Transverse colon (tissue), 4 donors: ENCODE measurements around the gene SBNO1. TPM values are rescaled to one million over a fixed set of nuclear protein-coding genes. Genes with fewer than 3 reads are reported as not detected.
A peak's percentile ranks its signal among the peaks of the same experiment; 100 is the strongest.
"Not testable (repeated sequence)": the region's sequence is repeated elsewhere in the genome, so short reads cannot be mapped to it uniquely, and the experiment has no call there.

Experiments used
- DNase-seq: peaks from one replicate; pipeline ENCODE4 v3.0.0-alpha.2; 2019
- H3K27ac ChIP-seq, 4 donors: fragments of 200-600 bp; sonication (generic); 2 replicates each; pipeline ENCODE4 v1.5.1; 2016 to 2018; ENCODE audit warnings: inconsistent platforms in 4 of 4
- H3K27me3 ChIP-seq: fragments of 200-600 bp; sonication (generic); 2 replicates; pipeline ENCODE4 v1.5.1; 2017; ENCODE audit warnings: inconsistent platforms
- H3K36me3 ChIP-seq, 4 donors: fragments of 200-600 bp; sonication (generic); 2 replicates each; pipeline ENCODE4 v1.5.1; 2017 to 2019; ENCODE audit warnings: inconsistent platforms in 4 of 4
- H3K4me1 ChIP-seq, 4 donors: fragments of 200-600 bp; sonication (generic); 2 replicates each; pipeline ENCODE4 v1.5.1; 2017 to 2020; ENCODE audit warnings: inconsistent platforms in 4 of 4
- H3K4me3 ChIP-seq, 4 donors: fragments of 200-600 bp; sonication (generic); 1 replicate in 1 of 4; 2 replicates in 3 of 4; pipeline versions ENCODE4 v1.5.1 to v1.6.1; 2017 to 2019; ENCODE audit warnings: inconsistent platforms in 4 of 4
- H3K9me3 ChIP-seq, 2 donors: fragments of 200-600 bp; sonication (generic); 2 replicates each; pipeline ENCODE4 v1.5.1; 2017 to 2019; ENCODE audit warnings: inconsistent platforms in 2 of 2
- EP300 ChIP-seq: sonication (generic); formaldehyde crosslinking; IDR thresholded peaks from one replicate; pipeline ENCODE4 v1.6.1; 2017; ENCODE audit warnings: antibody characterized with exemption, low read depth
- POLR2A ChIP-seq: fragments of 450-650 bp; IDR thresholded peaks from one replicate; pipeline ENCODE4 v1.6.1; 2016; ENCODE audit warnings: antibody characterized with exemption, mild to moderate bottlenecking, moderate library complexity
- POLR2AphosphoS5 ChIP-seq, 3 donors: sonication (generic); formaldehyde crosslinking; IDR thresholded peaks; one replicate each; pipeline ENCODE4 v1.6.1; 2016; ENCODE audit warnings: antibody characterized with exemption in 3 of 3
- WGBS, 2 donors: methylation state at CpG; one replicate each; pipeline ENCODE4 v1.1.5; 2018; ENCODE audit warnings: low coverage in 1 of 2; 5-methylcytosine and 5-hydroxymethylcytosine counted together
- in situ Hi-C, 4 donors: fragments of 200-750 bp; cut with MboI; loops; one replicate each; pipeline versions ENCODE4 v1.15.0 to v1.15.1; 2017; ENCODE audit warnings: low sequenced_read_pairs in 3 of 4, low pct_ligation_motif_present in 1 of 4, low pct_unique_long_range_greater_than_20kb in 1 of 4
- intact Hi-C: fragments of 100-400 bp; cut with DNase I; formaldehyde crosslinking; loops from one replicate; pipeline ENCODE4 v1.15.1; 2023; ENCODE audit warnings: low total_unique reads
- total RNA-seq, 4 donors: library from RNA; depleted of rRNA; stranded (reverse); fragments of >200 nt; gene quantifications; one replicate each; pipeline ENCODE4 v1.1.0, GENCODE V29; 2016
- TF ChIP-seq, protein P1 (sequence below), 5 experiments: fragments of 200-600 bp in 3 of 5; fragments of 450-650 bp in 2 of 5; sonication (generic) in 3 of 5; IDR thresholded peaks; 1 replicate in 2 of 5; 2 replicates in 3 of 5; pipeline ENCODE4 v1.5.1; 2016 to 2017; ENCODE audit warnings: antibody characterized with exemption in 5 of 5, inconsistent platforms in 3 of 5, mild to moderate bottlenecking in 2 of 5, moderate library complexity in 1 of 5

SBNO1 gene
- 10 to 100 TPM; 14.6 to 26.9 (median 23.8) TPM for total RNA-seq

- peak within 1 kb of the TSS; percentile 93 to 98 (median 96) for H3K27ac ChIP-seq
- no peaks in the 10 kb centered on the region for H3K36me3 ChIP-seq
- in situ Hi-C loops, result loop anchor here in 1 of 4 donors (10.0 kb wide), 1 partner anchor 100 kb away; no protein-coding TSS in a partner anchor
- peak within 1 kb of the TSS; percentile 81 to 87 (median 83) for H3K4me3 ChIP-seq
- peaks cover 4 to 33% (median 14%) of the 10 kb centered on the region in 4 donors for H3K4me1 ChIP-seq
- intact Hi-C loops, result loop anchor here (2.0 kb wide), 1 partner anchor 24 kb away; no protein-coding TSS in a partner anchor
- WGBS, 2 donors, result 2% methylated on average over 31 of the region's 47 CpGs; no CpG with 5 or more reads in 1 of the 2 donors
- H3K9me3 ChIP-seq, result no peaks in the 10 kb centered on the region
- no peaks in the 10 kb centered on the region for H3K27me3 ChIP-seq
- peak; percentile 92 for DNase-seq
- peak; percentile 69 for TF ChIP-seq POLR2A
- TF ChIP-seq POLR2AphosphoS5 (IDR thresholded peaks at IDR 0.05), result peak; percentile 81 to 83 (median 82)
- TF ChIP-seq, protein P1, sequence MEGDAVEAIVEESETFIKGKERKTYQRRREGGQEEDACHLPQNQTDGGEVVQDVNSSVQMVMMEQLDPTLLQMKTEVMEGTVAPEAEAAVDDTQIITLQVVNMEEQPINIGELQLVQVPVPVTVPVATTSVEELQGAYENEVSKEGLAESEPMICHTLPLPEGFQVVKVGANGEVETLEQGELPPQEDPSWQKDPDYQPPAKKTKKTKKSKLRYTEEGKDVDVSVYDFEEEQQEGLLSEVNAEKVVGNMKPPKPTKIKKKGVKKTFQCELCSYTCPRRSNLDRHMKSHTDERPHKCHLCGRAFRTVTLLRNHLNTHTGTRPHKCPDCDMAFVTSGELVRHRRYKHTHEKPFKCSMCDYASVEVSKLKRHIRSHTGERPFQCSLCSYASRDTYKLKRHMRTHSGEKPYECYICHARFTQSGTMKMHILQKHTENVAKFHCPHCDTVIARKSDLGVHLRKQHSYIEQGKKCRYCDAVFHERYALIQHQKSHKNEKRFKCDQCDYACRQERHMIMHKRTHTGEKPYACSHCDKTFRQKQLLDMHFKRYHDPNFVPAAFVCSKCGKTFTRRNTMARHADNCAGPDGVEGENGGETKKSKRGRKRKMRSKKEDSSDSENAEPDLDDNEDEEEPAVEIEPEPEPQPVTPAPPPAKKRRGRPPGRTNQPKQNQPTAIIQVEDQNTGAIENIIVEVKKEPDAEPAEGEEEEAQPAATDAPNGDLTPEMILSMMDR (IDR thresholded peaks at IDR 0.05), result no peak
- TF ChIP-seq EP300, result no peak
Observed at GRCh38 chr12:123364532-123365024, at the start of gene SBNO1. Gene SBNO1 (minus strand): TSS chr12:123364847. CDS start chr12:123350441, 14,406 bp downstream.

DNA sequence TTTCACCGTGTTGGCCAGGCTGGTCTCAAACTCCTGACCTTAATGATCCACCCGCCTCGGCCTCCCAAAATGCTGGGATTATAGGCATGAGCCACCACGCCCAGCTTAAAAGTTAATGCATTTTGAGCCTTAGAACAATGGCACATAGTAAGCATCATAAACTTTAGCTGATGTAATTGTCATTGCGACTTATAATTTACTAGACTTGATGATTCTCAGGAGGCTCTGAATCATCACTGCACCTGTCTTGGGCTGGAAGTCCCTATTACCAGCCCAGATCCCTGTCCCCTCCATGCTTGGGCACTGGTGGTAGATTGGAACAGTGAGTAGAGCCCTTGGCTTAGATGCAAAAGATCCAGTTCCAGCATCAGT, 45.4 kb upstream of the SBNO1 start:
- no peaks in the 10 kb centered on the region for H3K27me3 ChIP-seq
- intact Hi-C loops, result no loop called here
- H3K4me3 ChIP-seq, result no peak overlapping the region
- WGBS, 2 donors, result 87% methylated on average over 5 of the region's 5 CpGs; no CpG with 5 or more reads in 1 of the 2 donors
- no peaks in the 10 kb centered on the region for H3K9me3 ChIP-seq
- peaks cover 0 to 24% (median 12%) of the 10 kb centered on the region in 4 donors for H3K36me3 ChIP-seq
- TF ChIP-seq POLR2AphosphoS5 (IDR thresholded peaks at IDR 0.05) (no peak), POLR2A (no peak), EP300 (no peak)
- TF ChIP-seq, protein P1 (IDR thresholded peaks at IDR 0.05), result no peak
- DNase-seq, result no peak
- in situ Hi-C loops, result no loop called here
- H3K4me1 ChIP-seq, result no peaks in the 10 kb centered on the region
- no peak overlapping the region for H3K27ac ChIP-seq

GRCh38 chr12:123409284-123410040, 44.8 kb upstream of the SBNO1 start:
- H3K4me1 ChIP-seq, H3K27me3 ChIP-seq, H3K27ac ChIP-seq, in situ Hi-C loops, H3K4me3 ChIP-seq, H3K9me3 ChIP-seq, DNase-seq, intact Hi-C loops: not testable (repeated sequence)
- 68 to 84% methylated on average over 4 to 11 of the region's 11 CpGs for WGBS, 2 donors
- H3K36me3 ChIP-seq, result peaks cover 0 to 30% (median 14%) of the 10 kb centered on the region in 4 donors

GRCh38 chr12:123408619-123409018, 44.0 kb upstream of the SBNO1 start:
- H3K9me3 ChIP-seq, DNase-seq, intact Hi-C loops, H3K4me3 ChIP-seq, H3K4me1 ChIP-seq, H3K27me3 ChIP-seq, H3K27ac ChIP-seq, in situ Hi-C loops: not testable (repeated sequence)
- WGBS, 2 donors, result 88% methylated on average over 2 of the region's 7 CpGs; no CpG with 5 or more reads in 1 of the 2 donors
- H3K36me3 ChIP-seq, result peaks cover 0 to 37% (median 19%) of the 10 kb centered on the region in 4 donors

GRCh38 chr12:123407934-123408333, 43.3 kb upstream of the SBNO1 start:
- in situ Hi-C loops, H3K27me3 ChIP-seq, H3K4me1 ChIP-seq, intact Hi-C loops, H3K9me3 ChIP-seq, H3K4me3 ChIP-seq, DNase-seq, H3K27ac ChIP-seq: not testable (repeated sequence)
- WGBS, 2 donors, result 77% methylated on average over 15 of the region's 15 CpGs; no CpG with 5 or more reads in 1 of the 2 donors
- peaks cover 0 to 44% (median 20%) of the 10 kb centered on the region in 4 donors for H3K36me3 ChIP-seq

GRCh38 chr12:123407269-123407668, 42.6 kb upstream of the SBNO1 start:
- H3K27me3 ChIP-seq, DNase-seq, H3K4me3 ChIP-seq, H3K4me1 ChIP-seq, intact Hi-C loops, in situ Hi-C loops, H3K9me3 ChIP-seq, H3K27ac ChIP-seq: not testable (repeated sequence)
- H3K36me3 ChIP-seq, result peaks cover 0 to 46% (median 20%) of the 10 kb centered on the region in 4 donors
- WGBS, 2 donors, result 98% methylated on average over 15 of the region's 15 CpGs; no CpG with 5 or more reads in 1 of the 2 donors
